GM12801 (cell line): Measurements from ENCODE around the gene NEDD9.

Experiments
- TF ChIP-seq, protein P1 (sequence below): IDR thresholded peaks from one replicate; pipeline ENCODE4 v1.5.1; 2011; ENCODE audit warnings: control low read depth; ENCODE audit not compliant: insufficient read length; ENCODE audit errors: extremely low read depth

Gene NEDD9

DNA sequence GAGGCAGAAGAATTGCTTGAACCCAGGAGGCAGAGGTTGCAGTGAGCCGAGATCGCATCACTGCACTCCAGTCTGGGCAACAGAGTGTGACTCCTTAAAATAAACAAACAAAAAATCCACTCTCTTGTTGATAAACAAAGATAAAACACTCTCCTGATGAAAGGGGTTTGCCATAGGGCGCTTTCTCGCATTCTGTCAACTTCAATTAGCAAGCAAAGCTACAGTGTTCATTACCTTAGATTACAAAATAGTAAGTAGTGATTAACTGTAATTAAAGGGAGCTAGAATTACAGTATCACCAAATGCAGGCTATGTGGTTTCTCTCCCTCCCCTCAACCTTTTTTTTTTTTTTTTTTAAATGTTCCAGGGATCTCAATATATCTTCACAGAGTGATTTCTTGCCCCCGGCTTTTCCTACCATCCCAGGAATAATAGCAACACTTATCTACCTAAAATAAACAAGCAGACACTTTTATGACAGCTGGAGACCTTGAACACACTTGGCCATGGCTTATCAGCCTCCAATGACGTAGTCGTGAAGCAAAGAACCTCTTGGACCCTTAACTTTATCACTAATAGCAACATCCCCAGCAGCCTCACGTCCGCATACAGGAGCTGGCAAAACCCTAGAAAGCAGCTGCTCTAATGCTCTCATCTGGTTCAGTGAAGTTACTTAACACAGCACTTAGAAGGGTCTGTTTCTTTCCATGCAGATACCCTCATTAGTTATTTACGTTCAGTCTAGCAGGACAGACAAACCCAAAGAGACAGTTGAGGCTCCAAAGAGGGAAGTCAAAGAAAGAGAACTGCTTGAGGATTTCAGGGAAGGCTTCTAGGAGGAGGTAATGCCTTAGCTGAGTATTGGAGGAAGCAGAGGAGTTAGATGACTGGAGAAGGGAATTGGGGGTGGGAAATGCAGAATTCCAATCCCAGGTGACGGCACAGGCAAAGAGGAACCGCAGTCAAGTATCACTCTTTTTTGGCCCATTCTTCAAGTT is 37.9 kb upstream of the NEDD9 start:
- TF ChIP-seq, protein P1, sequence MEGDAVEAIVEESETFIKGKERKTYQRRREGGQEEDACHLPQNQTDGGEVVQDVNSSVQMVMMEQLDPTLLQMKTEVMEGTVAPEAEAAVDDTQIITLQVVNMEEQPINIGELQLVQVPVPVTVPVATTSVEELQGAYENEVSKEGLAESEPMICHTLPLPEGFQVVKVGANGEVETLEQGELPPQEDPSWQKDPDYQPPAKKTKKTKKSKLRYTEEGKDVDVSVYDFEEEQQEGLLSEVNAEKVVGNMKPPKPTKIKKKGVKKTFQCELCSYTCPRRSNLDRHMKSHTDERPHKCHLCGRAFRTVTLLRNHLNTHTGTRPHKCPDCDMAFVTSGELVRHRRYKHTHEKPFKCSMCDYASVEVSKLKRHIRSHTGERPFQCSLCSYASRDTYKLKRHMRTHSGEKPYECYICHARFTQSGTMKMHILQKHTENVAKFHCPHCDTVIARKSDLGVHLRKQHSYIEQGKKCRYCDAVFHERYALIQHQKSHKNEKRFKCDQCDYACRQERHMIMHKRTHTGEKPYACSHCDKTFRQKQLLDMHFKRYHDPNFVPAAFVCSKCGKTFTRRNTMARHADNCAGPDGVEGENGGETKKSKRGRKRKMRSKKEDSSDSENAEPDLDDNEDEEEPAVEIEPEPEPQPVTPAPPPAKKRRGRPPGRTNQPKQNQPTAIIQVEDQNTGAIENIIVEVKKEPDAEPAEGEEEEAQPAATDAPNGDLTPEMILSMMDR = no peak

DNA sequence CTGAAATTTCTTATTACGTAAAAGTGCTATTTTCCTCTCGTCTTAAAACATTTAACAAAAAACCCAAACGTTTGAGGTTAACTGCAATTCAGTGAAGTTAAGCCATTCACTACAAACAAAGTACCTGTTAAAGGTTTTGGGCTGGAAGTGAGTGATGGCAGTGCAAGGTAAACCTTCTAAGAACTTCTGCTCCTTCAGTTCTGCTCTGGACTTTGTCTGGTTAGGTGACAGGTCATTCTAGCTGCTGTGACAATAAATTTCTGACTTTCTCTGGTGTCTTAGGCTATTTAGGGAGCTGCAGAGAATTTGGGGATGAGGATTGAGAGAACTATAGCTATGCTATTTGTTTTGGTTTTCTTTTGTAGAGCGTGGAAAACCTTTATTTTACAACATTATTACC is 36.5 kb upstream of the NEDD9 start:
- TF ChIP-seq, protein P1 = no peak

DNA sequence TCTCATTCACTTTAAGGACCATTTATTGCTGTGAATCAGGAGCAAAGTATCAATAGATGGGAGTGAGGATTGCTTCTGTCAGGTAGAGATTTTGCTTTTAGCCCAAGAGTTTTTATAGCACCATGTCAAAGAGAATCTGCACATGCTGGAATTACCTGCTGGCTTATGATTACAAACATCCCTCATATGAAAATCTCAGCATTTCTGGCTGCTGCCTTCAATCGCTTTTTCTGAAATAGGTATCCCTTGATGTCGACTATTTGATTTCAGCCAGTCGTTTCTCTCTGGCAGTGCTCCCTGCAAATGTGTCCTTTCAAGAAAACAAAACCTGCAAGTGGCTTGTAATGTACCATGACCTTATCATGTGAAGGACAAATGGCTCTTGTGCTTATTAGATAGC is 34.5 kb upstream of the NEDD9 start:
- TF ChIP-seq, protein P1 = no peak

DNA sequence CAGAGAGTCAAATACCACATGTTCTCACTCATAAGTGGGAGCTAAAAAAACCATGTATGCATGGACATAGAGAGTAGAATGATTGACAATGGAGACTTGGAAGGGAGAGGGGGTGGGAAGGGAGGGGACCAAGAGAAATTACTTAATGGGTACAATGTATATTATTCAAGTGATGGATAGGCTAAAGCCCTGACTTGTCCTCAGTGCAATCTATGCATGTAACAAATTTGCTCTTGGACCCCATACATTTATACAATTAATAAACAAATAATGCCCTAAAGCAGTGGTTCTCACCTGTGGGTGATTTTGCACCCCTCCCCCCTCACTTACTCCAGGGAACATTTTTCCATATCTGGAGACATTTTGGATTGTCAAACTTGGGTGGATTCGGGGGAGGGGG is 33.5 kb upstream of the NEDD9 start:
- TF ChIP-seq, protein P1 = no peak

DNA sequence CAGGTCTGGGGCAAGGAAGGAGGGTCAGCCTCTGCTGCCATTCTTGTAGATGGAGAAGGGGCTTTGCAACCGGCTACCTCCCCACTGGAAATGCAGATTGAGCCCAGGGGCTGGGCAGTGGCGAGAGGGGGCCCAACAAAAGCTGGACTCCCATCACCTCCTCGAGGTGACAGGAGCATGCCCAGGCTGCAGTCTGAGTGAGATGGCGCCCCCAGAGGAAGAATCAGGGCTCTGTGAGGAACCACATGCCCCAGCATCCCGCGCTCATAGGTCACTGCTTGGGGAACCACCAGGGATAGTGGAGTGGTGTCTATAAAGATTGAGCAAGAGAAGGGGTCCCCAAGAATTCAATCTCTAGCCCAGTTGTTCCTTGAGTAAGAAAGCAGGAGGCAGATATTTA is 31.6 kb upstream of the NEDD9 start:
- TF ChIP-seq, protein P1 = no peak

DNA sequence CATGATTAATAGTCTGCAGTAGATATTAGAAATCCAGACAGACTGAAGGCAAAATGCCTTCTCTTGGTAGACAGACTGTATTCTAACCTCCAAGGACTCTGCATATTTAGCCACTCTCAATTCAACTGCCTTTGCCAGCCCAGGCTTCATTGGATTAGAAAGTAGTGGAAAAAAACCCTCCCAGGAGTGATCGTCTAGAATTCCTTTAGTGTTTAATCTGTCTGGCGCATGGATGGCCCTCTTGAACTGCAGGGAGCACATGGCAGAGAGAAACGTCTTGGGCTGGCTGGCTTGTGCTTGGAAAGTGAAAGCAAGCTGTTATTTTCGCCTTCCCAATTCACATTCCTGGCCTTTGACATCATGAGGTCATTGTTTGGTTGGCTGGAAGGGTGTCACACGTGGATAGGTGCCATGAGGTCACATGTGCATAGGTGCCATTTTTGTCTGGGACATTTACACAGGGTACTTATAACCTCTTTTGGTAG is 30.9 kb upstream of the NEDD9 start:
- TF ChIP-seq, protein P1 = no peak

DNA sequence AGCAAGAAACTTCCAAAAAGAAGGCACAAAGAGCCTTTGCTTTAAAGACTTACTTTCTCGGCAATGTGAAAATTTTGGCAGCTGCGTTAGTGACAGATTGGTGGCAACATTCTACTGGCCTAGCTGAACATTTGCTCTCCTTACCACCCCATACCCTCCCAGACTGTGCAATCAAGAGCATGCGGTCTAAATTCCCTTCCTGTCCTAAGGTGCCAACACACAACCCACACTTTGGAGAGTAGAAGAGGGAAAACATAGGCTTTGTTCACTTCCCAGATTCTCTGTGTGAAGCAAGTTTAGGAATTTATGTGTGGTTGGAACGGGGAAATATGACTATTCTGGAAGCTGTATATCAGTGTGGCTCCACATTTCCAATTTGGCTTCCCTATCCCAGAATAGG is 29.8 kb upstream of the NEDD9 start:
- TF ChIP-seq, protein P1 = no peak
